Measurements from ENCODE around the gene GRB2.

- TF ChIP-seq CTCF (IDR thresholded peaks at IDR 0.05): no peak
- TF ChIP-seq EZH2 (IDR thresholded peaks at IDR 0.05; ENCODE audit: borderline replicate concordance, insufficient read depth, low read depth, low read length, poor library complexity, severe bottlenecking): no peak
Measured at GRCh38 chr17:75384751-75385150, 20.7 kb downstream of the GRB2 start.

All from B cell (primary cell).